GM06990 (cell line): ENCODE data around the gene PRAF2.

Source experiments
- DNase-seq: peaks from one replicate; pipeline ENCODE4 v3.0.0-alpha.2; 2011; ENCODE audit not compliant: insufficient read length; ENCODE audit errors: extremely low read depth
- H3K27me3 ChIP-seq: replicated peaks from 2 replicates; pipeline ENCODE4 v1.6.0; 2011; ENCODE audit warnings: low read length; ENCODE audit not compliant: control insufficient read depth, insufficient read depth
- H3K36me3 ChIP-seq: 2 replicates; pipeline ENCODE4 v1.5.1; 2011; ENCODE audit warnings: low read length; ENCODE audit not compliant: control insufficient read depth, insufficient read depth
- H3K4me3 ChIP-seq: replicated peaks from 2 replicates; pipeline ENCODE4 v1.5.1; 2011; ENCODE audit warnings: low read depth, mild to moderate bottlenecking, control low read depth, low read length
- TF ChIP-seq, protein P1 (sequence below): IDR thresholded peaks from 2 replicates; pipeline ENCODE4 v1.5.1; 2011; ENCODE audit warnings: low read length, control low read depth, mild to moderate bottlenecking, inconsistent platforms; ENCODE audit not compliant: insufficient read depth, poor library complexity, severe bottlenecking

Gene PRAF2, protein sequence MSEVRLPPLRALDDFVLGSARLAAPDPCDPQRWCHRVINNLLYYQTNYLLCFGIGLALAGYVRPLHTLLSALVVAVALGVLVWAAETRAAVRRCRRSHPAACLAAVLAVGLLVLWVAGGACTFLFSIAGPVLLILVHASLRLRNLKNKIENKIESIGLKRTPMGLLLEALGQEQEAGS

DNA sequence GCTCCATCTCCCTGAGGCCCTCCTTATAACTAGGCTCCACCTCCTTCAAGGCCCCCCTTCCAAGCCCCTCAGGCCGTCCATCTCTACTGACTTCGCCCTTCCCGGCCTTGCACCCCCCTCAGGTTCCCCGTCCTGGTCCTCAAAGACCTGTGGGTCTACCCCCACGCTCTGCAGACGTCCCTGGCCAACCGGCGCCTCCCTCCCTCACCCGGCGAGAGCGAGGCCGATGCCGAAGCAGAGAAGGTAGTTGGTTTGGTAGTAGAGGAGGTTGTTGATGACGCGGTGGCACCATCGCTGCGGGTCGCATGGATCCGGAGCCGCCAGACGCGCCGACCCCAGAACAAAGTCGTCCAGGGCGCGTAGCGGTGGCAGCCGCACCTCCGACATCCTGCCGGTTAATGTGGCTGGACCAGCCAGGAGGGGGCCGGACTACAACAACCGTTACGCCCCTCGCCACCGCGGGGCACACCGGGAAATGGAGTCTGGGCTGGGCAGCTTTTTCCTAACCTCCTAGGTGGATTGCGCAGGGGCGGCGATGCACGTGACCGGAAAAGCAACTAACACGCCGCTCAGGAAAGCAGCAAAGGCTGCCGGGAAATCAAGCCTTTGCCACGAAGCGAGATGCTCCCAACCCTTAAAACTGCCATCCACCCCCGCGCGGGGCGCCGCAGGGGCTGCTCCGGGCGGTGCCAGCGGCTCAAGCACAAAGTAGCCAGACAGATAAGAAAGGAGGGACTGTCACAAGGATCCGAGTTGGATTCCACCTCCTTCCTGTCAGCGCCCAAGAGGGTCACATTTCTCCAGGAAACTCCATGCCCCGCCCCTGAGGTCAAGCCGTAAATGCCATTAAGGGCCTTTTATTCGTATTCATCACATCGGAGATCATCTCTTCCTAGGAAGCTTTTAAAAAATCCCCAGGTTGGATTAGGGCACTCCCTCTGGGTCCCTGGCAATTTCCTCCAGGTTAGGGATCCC is at the start of gene PRAF2:
Gene PRAF2 (minus strand): TSS at position 402 of the 975 bp plus-strand sequence. CDS start 15 bp downstream, at position 387.
- H3K4me3 ChIP-seq, result peak within 1 kb of the TSS; percentile 67
- TF ChIP-seq, protein P1, sequence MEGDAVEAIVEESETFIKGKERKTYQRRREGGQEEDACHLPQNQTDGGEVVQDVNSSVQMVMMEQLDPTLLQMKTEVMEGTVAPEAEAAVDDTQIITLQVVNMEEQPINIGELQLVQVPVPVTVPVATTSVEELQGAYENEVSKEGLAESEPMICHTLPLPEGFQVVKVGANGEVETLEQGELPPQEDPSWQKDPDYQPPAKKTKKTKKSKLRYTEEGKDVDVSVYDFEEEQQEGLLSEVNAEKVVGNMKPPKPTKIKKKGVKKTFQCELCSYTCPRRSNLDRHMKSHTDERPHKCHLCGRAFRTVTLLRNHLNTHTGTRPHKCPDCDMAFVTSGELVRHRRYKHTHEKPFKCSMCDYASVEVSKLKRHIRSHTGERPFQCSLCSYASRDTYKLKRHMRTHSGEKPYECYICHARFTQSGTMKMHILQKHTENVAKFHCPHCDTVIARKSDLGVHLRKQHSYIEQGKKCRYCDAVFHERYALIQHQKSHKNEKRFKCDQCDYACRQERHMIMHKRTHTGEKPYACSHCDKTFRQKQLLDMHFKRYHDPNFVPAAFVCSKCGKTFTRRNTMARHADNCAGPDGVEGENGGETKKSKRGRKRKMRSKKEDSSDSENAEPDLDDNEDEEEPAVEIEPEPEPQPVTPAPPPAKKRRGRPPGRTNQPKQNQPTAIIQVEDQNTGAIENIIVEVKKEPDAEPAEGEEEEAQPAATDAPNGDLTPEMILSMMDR, result no peak
- H3K36me3 ChIP-seq, result peaks cover 2% of the 10 kb centered on the region; the same call in 1 of the 2 replicates
- no peaks in the 10 kb centered on the region for H3K27me3 ChIP-seq
- DNase-seq, result peak; percentile 88

DNA sequence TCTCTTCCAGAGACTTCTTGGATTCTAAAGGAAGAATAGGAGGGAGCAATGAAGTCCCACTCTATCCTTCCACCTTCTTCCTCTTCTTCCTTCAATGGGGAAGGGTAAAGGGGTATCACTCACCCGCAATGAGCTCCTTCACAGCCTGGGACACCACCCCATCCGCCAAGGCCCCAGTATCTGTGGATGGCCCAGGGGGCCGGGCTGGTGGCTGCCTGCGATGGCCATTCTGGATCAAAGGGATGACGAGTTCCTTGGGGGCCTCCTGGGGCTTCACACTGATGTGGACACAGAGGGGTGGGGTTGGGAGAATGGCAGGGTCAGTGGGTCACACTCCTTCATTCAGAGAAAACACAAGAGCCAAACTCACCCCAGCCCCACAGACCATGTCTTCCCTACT is 48.7 kb upstream of the PRAF2 start:
- DNase-seq, result no peak
- Histone ChIP-seq H3K36me3 (no peaks in the 10 kb centered on the region; the same call in none of the 2 replicates), H3K27me3 (no peaks in the 10 kb centered on the region), H3K4me3 (peak overlapping the region; percentile 80)
- TF ChIP-seq, protein P1, result no peak

DNA sequence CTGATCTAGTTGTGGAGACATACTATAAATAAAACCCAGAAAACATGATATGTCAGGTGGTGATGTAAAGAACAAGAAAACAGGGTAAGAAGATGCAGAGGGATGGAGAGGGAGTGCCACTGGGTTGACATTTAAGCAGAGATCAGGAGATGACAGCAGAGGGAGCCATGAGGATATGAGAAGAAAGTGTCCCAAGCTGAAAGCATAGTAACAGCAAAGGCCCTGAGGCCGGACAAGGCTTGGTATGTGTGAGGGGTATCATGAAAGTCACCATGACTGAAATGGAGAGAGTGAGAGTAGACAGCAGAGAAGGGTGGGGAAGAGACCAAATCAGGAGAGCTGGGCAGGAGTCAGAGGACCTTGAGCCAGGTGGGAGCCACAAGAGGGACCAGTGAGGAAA is 46.3 kb upstream of the PRAF2 start:
- no peak for DNase-seq
- H3K4me3 ChIP-seq, result no peak overlapping the region
- H3K27me3 ChIP-seq, result no peaks in the 10 kb centered on the region
- TF ChIP-seq, protein P1, result peak; percentile 1
- peaks cover 7% of the 10 kb centered on the region for H3K36me3 ChIP-seq

DNA sequence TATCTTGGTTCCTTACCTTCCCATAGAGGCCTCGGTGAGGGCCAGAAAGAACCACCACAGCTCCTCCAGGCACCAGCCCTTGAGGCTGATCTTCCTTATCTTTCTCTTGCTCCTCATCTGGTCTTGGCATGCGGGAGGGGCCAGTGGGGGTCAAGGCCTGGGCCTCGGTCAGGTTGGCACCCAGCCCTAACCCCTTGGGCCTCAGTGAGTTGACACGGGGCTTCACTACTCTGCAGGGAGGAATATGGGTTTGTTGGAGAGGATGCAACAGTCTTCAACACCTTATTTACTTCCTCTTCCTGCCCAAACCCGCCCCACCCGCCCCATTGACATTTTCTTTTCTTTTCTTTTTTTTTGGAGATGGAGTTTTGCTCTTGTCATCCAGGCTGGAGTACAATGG is 43.8 kb upstream of the PRAF2 start:
- no peaks in the 10 kb centered on the region for H3K27me3 ChIP-seq
- no peak overlapping the region for H3K4me3 ChIP-seq
- DNase-seq, result no peak
- TF ChIP-seq, protein P1, result no peak
- H3K36me3 ChIP-seq, result peaks cover 11% of the 10 kb centered on the region

DNA sequence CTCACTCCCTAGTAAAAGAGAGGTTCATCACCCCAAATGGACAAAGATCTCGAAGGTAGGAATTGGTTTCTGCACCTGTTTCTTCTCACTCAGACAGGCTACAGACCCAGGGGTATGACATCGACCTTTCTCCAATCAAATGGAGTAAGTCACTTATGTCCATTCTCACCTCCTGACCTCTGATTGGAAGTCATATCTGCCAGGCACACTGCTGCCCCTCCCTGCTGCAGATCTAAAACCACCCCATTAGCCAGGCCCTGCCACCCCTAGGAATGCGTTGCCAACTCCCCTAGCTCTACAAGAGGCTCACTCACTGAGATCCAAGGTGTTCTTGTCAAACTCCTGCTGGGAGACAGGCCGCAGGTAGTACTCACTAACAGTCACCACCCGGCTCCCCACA is 42.9 kb upstream of the PRAF2 start:
- no peak for DNase-seq
- Histone ChIP-seq H3K27me3 (no peaks in the 10 kb centered on the region), H3K36me3 (peaks cover 11% of the 10 kb centered on the region), H3K4me3 (no peak overlapping the region)
- TF ChIP-seq, protein P1, result no peak
